ENCODE data around the gene DIS3L2. TPM values are rescaled to one million over a fixed set of nuclear protein-coding genes. Genes with fewer than 3 reads are reported as not detected.
"Not testable (repeated sequence)": the region's sequence is repeated elsewhere in the genome, so short reads cannot be mapped to it uniquely, and the experiment has no call there.

DIS3L2 gene
- total RNA-seq, 1 experiment from 2014 or later = 39.1 TPM

GRCh38 chr2:232353660-232354059 lies 392.1 kb downstream of the DIS3L2 start:
- ChIA-PET CTCF (no interaction called here), POLR2A (ENCODE audit: unreplicated experiment) (no interaction called here)
- no peaks in the 10 kb centered on the region for H3K36me3 ChIP-seq (ENCODE audit: low read depth)
- H3K79me2 ChIP-seq (ENCODE audit: low read depth) = no peaks in the 10 kb centered on the region
- DNase-seq = no peak
- BruUV-seq (replicated peaks) = no TSS peak
- H3K27me3 ChIP-seq (ENCODE audit: insufficient read depth, low read depth) = no peaks in the 10 kb centered on the region
- no peak overlapping the region for H3K27ac ChIP-seq
- no peaks in the 10 kb centered on the region for H3K9me3 ChIP-seq (ENCODE audit: insufficient read depth, low read depth)
- H3K4me3 ChIP-seq = no peak overlapping the region
- no peaks in the 10 kb centered on the region for H4K20me1 ChIP-seq (ENCODE audit: insufficient read depth)
- no peak overlapping the region for H2AFZ ChIP-seq
- no peak for TF ChIP-seq EZH2 (IDR thresholded peaks at IDR 0.05; ENCODE audit: low read depth)
- no peaks in the 10 kb centered on the region for H3F3A ChIP-seq (ENCODE audit: insufficient read depth, low read depth)
- H3K4me2 ChIP-seq = no peak overlapping the region
- H3K9me2 ChIP-seq (ENCODE audit: insufficient read depth) = no peaks in the 10 kb centered on the region
- intact Hi-C loops (cut with micrococcal nuclease; ENCODE audit: unreplicated experiment) = no loop called here
- H3K4me1 ChIP-seq (replicated peaks; ENCODE audit: insufficient read depth) = peaks cover 6% of the 10 kb centered on the region; the same call in 1 of the 2 replicates

GRCh38 chr2:232354069-232354468 lies 392.6 kb downstream of the DIS3L2 start:
- no peak for DNase-seq
- H3K4me2 ChIP-seq = no peak overlapping the region
- POLR2A ChIA-PET (ENCODE audit: unreplicated experiment) = no interaction called here

GRCh38 chr2:232361646-232362045 lies 400.1 kb downstream of the DIS3L2 start:
- intact Hi-C loops (cut with micrococcal nuclease; ENCODE audit: unreplicated experiment) = no loop called here
- no peaks in the 10 kb centered on the region for H3K79me2 ChIP-seq (ENCODE audit: low read depth)
- ChIA-PET CTCF (no interaction called here), POLR2A (ENCODE audit: unreplicated experiment) (no interaction called here)
- H3K9me3 ChIP-seq (ENCODE audit: insufficient read depth, low read depth) = no peaks in the 10 kb centered on the region
- no peak overlapping the region for H2AFZ ChIP-seq
- H3K27me3 ChIP-seq (ENCODE audit: insufficient read depth, low read depth) = no peaks in the 10 kb centered on the region
- H3K9me2 ChIP-seq (ENCODE audit: insufficient read depth) = no peaks in the 10 kb centered on the region
- no peak for DNase-seq
- no peak overlapping the region for H3K27ac ChIP-seq
- H4K20me1 ChIP-seq (ENCODE audit: insufficient read depth) = no peaks in the 10 kb centered on the region
- peaks cover 12% of the 10 kb centered on the region for H3K4me1 ChIP-seq (replicated peaks; ENCODE audit: insufficient read depth)
- H3K36me3 ChIP-seq (ENCODE audit: low read depth) = no peaks in the 10 kb centered on the region
- no peak overlapping the region for H3K4me3 ChIP-seq
- TF ChIP-seq CTCF (conservative IDR thresholded peaks at IDR 0.05) (no peak), EZH2 (IDR thresholded peaks at IDR 0.05; ENCODE audit: low read depth) (no peak)
- no peaks in the 10 kb centered on the region for H3F3A ChIP-seq (ENCODE audit: insufficient read depth, low read depth)
- no peak overlapping the region for H3K4me2 ChIP-seq
- BruUV-seq (replicated peaks) = no TSS peak

More at GRCh38 chr2:232354069-232354468, 392.6 kb downstream of the DIS3L2 start:
- H3K4me3 ChIP-seq = no peak overlapping the region
- no peak overlapping the region for H2AFZ ChIP-seq
- no peaks in the 10 kb centered on the region for H3K9me2 ChIP-seq (ENCODE audit: insufficient read depth)
- H3K36me3 ChIP-seq (ENCODE audit: low read depth) = no peaks in the 10 kb centered on the region
- no peaks in the 10 kb centered on the region for H3K27me3 ChIP-seq (ENCODE audit: insufficient read depth, low read depth)
- H3K27ac ChIP-seq = no peak overlapping the region
- H4K20me1 ChIP-seq (ENCODE audit: insufficient read depth) = no peaks in the 10 kb centered on the region
- BruUV-seq (replicated peaks) = no TSS peak
- TF ChIP-seq CTCF (conservative IDR thresholded peaks at IDR 0.05) (no peak), EZH2 (IDR thresholded peaks at IDR 0.05; ENCODE audit: low read depth) (no peak)
- no peaks in the 10 kb centered on the region for H3K79me2 ChIP-seq (ENCODE audit: low read depth)
- no peaks in the 10 kb centered on the region for H3K9me3 ChIP-seq (ENCODE audit: insufficient read depth, low read depth)
- no peaks in the 10 kb centered on the region for H3F3A ChIP-seq (ENCODE audit: insufficient read depth, low read depth)
- intact Hi-C loops (cut with micrococcal nuclease; ENCODE audit: unreplicated experiment) = no loop called here
- CTCF ChIA-PET = no interaction called here
- H3K4me1 ChIP-seq (replicated peaks; ENCODE audit: insufficient read depth) = peaks cover 2% of the 10 kb centered on the region; the same call in 1 of the 2 replicates

GRCh38 chr2:232362174-232362900 lies 400.8 kb downstream of the DIS3L2 start:
- Histone ChIP-seq H3K36me3 (ENCODE audit: low read depth) (no peaks in the 10 kb centered on the region), H3K4me2 (no peak overlapping the region), H3K9me2 (ENCODE audit: insufficient read depth) (no peaks in the 10 kb centered on the region), H3K79me2 (ENCODE audit: low read depth) (no peaks in the 10 kb centered on the region), H3F3A (ENCODE audit: insufficient read depth, low read depth) (no peaks in the 10 kb centered on the region), H3K4me3 (no peak overlapping the region), H4K20me1 (ENCODE audit: insufficient read depth) (no peaks in the 10 kb centered on the region), H3K4me1 (replicated peaks; ENCODE audit: insufficient read depth) (peaks cover 12% of the 10 kb centered on the region), H3K27me3 (ENCODE audit: insufficient read depth, low read depth) (no peaks in the 10 kb centered on the region), H2AFZ (no peak overlapping the region), H3K9me3 (ENCODE audit: insufficient read depth, low read depth) (no peaks in the 10 kb centered on the region), H3K27ac (no peak overlapping the region)
- BruUV-seq (replicated peaks) = no TSS peak
- POLR2A ChIA-PET (ENCODE audit: unreplicated experiment) = no interaction called here
- TF ChIP-seq EZH2 (IDR thresholded peaks at IDR 0.05; ENCODE audit: low read depth) = no peak
- no peak for TF ChIP-seq CTCF (conservative IDR thresholded peaks at IDR 0.05)
- intact Hi-C loops (cut with micrococcal nuclease; ENCODE audit: unreplicated experiment) = no loop called here
- CTCF ChIA-PET = no interaction called here
- DNase-seq = no peak

- H3K4me3 ChIP-seq; H3K36me3 ChIP-seq (ENCODE audit: low read depth); H3K9me2 ChIP-seq (ENCODE audit: insufficient read depth); DNase-seq; CTCF ChIA-PET; intact Hi-C loops (cut with micrococcal nuclease; ENCODE audit: unreplicated experiment); H3K4me2 ChIP-seq; H3K27ac ChIP-seq; H3K79me2 ChIP-seq (ENCODE audit: low read depth); H3F3A ChIP-seq (ENCODE audit: insufficient read depth, low read depth); POLR2A ChIA-PET (ENCODE audit: unreplicated experiment); H4K20me1 ChIP-seq (ENCODE audit: insufficient read depth); BruUV-seq (replicated peaks); H3K27me3 ChIP-seq (ENCODE audit: insufficient read depth, low read depth); H3K9me3 ChIP-seq (ENCODE audit: insufficient read depth, low read depth); H2AFZ ChIP-seq: not testable (repeated sequence)
- H3K4me1 ChIP-seq (replicated peaks; ENCODE audit: insufficient read depth) = peaks cover 12% of the 10 kb centered on the region
Observed at GRCh38 chr2:232363064-232363783, 401.7 kb downstream of the DIS3L2 start.
